Stimulated activated CD4-positive, alpha-beta T cell treated with anti-CD3 and anti-CD28 coated beads, TNF-alpha, amount 100 ng/mL, for 24 hours (primary cell): Measurements from ENCODE around the gene SLC48A1.

Experiments used
- DNase-seq, 3 experiments: peaks; one replicate each; pipeline ENCODE4 v3.0.0-alpha.2; 2020; ENCODE audit warnings: low read depth in 3 of 3

The SLC48A1 gene

GRCh38 chr12:47777151-47777550 is 4.1 kb downstream of the SLC48A1 start:
- DNase-seq, result no peak

GRCh38 chr12:47777741-47778558 is 4.9 kb downstream of the SLC48A1 start:
- DNase-seq, result no peak

GRCh38 chr12:47778881-47779280 is 5.8 kb downstream of the SLC48A1 start:
- DNase-seq, result no peak

GRCh38 chr12:47779301-47779942 is 6.4 kb downstream of the SLC48A1 start:
- peak; percentile 84 to 93 (median 90) for DNase-seq

GRCh38 chr12:47779943-47780504 is 7.0 kb downstream of the SLC48A1 start:
- no peak for DNase-seq

GRCh38 chr12:47781479-47782371 is 8.7 kb downstream of the SLC48A1 start:
- no peak for DNase-seq

GRCh38 chr12:47782372-47782770 is 9.3 kb downstream of the SLC48A1 start:
- DNase-seq, result no peak

- DNase-seq, result no peak
Observed at GRCh38 chr12:47783024-47783755, 10.2 kb downstream of the SLC48A1 start.

- no peak for DNase-seq
Observed at GRCh38 chr12:47783821-47784819, 11.1 kb downstream of the SLC48A1 start.

- DNase-seq, result no peak
Observed at GRCh38 chr12:47785036-47785886, 12.2 kb downstream of the SLC48A1 start.

GRCh38 chr12:47785887-47786661 is 13.0 kb downstream of the SLC48A1 start:
- no peak for DNase-seq

GRCh38 chr12:47786662-47787280 is 13.7 kb downstream of the SLC48A1 start:
- no peak for DNase-seq

GRCh38 chr12:47787596-47788319 is 14.7 kb downstream of the SLC48A1 start:
- no peak for DNase-seq

GRCh38 chr12:47789141-47789540 is 16.1 kb downstream of the SLC48A1 start:
- DNase-seq, result no peak

GRCh38 chr12:47789712-47790489 is 16.9 kb downstream of the SLC48A1 start:
- DNase-seq, result no peak

- DNase-seq, result no peak
Observed at GRCh38 chr12:47790676-47791350, 17.8 kb downstream of the SLC48A1 start.
